GM23338 (cell line): Measurements from ENCODE around the gene TTYH3. TPM values are rescaled to one million over a fixed set of nuclear protein-coding genes. Genes with fewer than 3 reads are reported as not detected.

Source experiments
- ATAC-seq: fragments of 200-7000 bp; cut with Tn5 transposase; 3 replicates; pipeline ENCODE4 v1.9.1; 2020
- DNase-seq: peaks from one replicate; pipeline ENCODE4 v3.0.0-alpha.2; 2015; ENCODE audit warnings: low spot score
- H2AFZ ChIP-seq: fragments of 200-600 bp; sonication (generic); 2 replicates; pipeline ENCODE4 v1.8.0; 2016; ENCODE audit warnings: antibody characterized with exemption, mild to moderate bottlenecking, moderate library complexity
- H3F3A ChIP-seq: fragments of 200-600 bp; sonication (generic); replicated peaks from 2 replicates; pipeline ENCODE4 v1.8.0; 2017; ENCODE audit warnings: antibody characterized with exemption, mixed run types, low read depth
- H3K27ac ChIP-seq: fragments of 200-600 bp; sonication (generic); 2 replicates; pipeline ENCODE4 v1.6.1; 2016; ENCODE audit warnings: low read depth
- H3K27me3 ChIP-seq: fragments of 200-600 bp; sonication (generic); 2 replicates; pipeline ENCODE4 v1.8.0; 2016; ENCODE audit warnings: mild to moderate bottlenecking, mixed run types, moderate library complexity; ENCODE audit not compliant: insufficient read depth
- H3K36me3 ChIP-seq: fragments of 200-600 bp; sonication (generic); 2 replicates; pipeline ENCODE4 v1.8.0; 2016; ENCODE audit warnings: mild to moderate bottlenecking; ENCODE audit not compliant: insufficient read depth
- H3K4me1 ChIP-seq: fragments of 200-600 bp; sonication (generic); 2 replicates; pipeline ENCODE4 v1.8.0; 2016; ENCODE audit warnings: mild to moderate bottlenecking, moderate library complexity; ENCODE audit not compliant: insufficient read depth
- H3K4me2 ChIP-seq: fragments of 200-600 bp; sonication (generic); 2 replicates; pipeline ENCODE4 v1.7.1; 2017; ENCODE audit warnings: mixed run types
- H3K4me3 ChIP-seq: fragments of 200-600 bp; sonication (generic); 2 replicates; pipeline ENCODE4 v1.6.1; 2016; ENCODE audit warnings: mixed run types
- H3K79me2 ChIP-seq: fragments of 200-600 bp; sonication (generic); replicated peaks from 2 replicates; pipeline ENCODE4 v1.8.0; 2017; ENCODE audit warnings: mild to moderate bottlenecking; ENCODE audit not compliant: insufficient read depth
- H3K9me2 ChIP-seq: fragments of 200-600 bp; sonication (generic); 2 replicates; pipeline ENCODE4 v1.8.0; 2017; ENCODE audit not compliant: insufficient read depth
- H4K20me1 ChIP-seq: fragments of 200-600 bp; sonication (generic); replicated peaks from 2 replicates; pipeline ENCODE4 v1.8.0; 2017; ENCODE audit warnings: mild to moderate bottlenecking; ENCODE audit not compliant: insufficient read depth
- H3K27ac Mint-ChIP-seq: 2 replicates; pipeline ENCODE4 v1.8.0; 2020; ENCODE audit warnings: inconsistent platforms, mild to moderate bottlenecking, moderate library complexity, mixed read lengths
- H3K27me3 Mint-ChIP-seq: 3 replicates; pipeline ENCODE4 v1.8.0; 2022; ENCODE audit warnings: low read depth, mild to moderate bottlenecking, moderate library complexity, mixed read lengths, inconsistent platforms; ENCODE audit not compliant: insufficient read depth, poor library complexity
- H3K36me3 Mint-ChIP-seq: 3 replicates; pipeline ENCODE4 v1.8.0; 2021; ENCODE audit warnings: low read depth, mild to moderate bottlenecking, inconsistent platforms, moderate library complexity, mixed read lengths
- H3K4me1 Mint-ChIP-seq: 3 replicates; pipeline ENCODE4 v1.8.0; 2020; ENCODE audit warnings: mild to moderate bottlenecking, inconsistent platforms, mixed read lengths
- H3K4me3 Mint-ChIP-seq: 3 replicates; pipeline ENCODE4 v1.8.0; 2021; ENCODE audit warnings: moderate library complexity, mild to moderate bottlenecking, inconsistent platforms, mixed read lengths
- H3K9me3 Mint-ChIP-seq: 3 replicates; pipeline ENCODE4 v1.8.0; 2020; ENCODE audit warnings: moderate library complexity, mild to moderate bottlenecking, inconsistent platforms, mixed read lengths
- CREB1 ChIP-seq: fragments of 250-450 bp; sonication (Bioruptor Pico); IDR thresholded peaks from 2 replicates; pipeline ENCODE4 v1.5.0; 2020; ENCODE audit warnings: low read depth, mild to moderate bottlenecking, moderate library complexity
- ZNF114 ChIP-seq: fragments of 250-450 bp; sonication (Bioruptor Pico); IDR thresholded peaks from 2 replicates; pipeline ENCODE4 v1.5.0; 2020; ENCODE audit warnings: mild to moderate bottlenecking, moderate library complexity
- polyA plus RNA-seq: library from polyadenylated mRNA; unstranded; fragments of >200 nt; fragmentation: Nextera tagmentation; extraction: Ambion mirVana; gene quantifications from 2 replicates; pipeline ENCODE4 v1.2.1, GENCODE V29; 2016
- total RNA-seq: library from RNA; depleted of rRNA; stranded (reverse); fragments of >200 nt; shearing (Covaris generic); gene quantifications from 2 replicates; pipeline ENCODE4 v1.2.3, GENCODE V29; 2014
- TF ChIP-seq, protein P1 (sequence below), 2 experiments: fragments of 200-600 bp in 1 of 2; sonication (generic) in 1 of 2; conservative IDR thresholded peaks; 2 replicates each; pipeline versions ENCODE4 v1.5.1 to v1.6.1; 2016 to 2017; ENCODE audit warnings: antibody characterized with exemption in 2 of 2, low read depth in 2 of 2, mild to moderate bottlenecking in 2 of 2, moderate library complexity in 1 of 2
- TF ChIP-seq, protein P2 (sequence below): IDR thresholded peaks from 2 replicates; pipeline ENCODE4 v1.6.1; 2016; ENCODE audit warnings: antibody characterized with exemption
- TF ChIP-seq, protein P3 (sequence below): IDR thresholded peaks from one replicate; pipeline ENCODE4 v1.6.1; 2018; ENCODE audit warnings: antibody characterized with exemption; ENCODE audit not compliant: unreplicated experiment

The TTYH3 gene
- total and polyA plus RNA-seq, 2 experiments from 2014 or later: 59.6 to 126 TPM

- H3K4me1 Mint-ChIP-seq: peaks cover 7% of the 10 kb centered on the region
Measured at GRCh38 chr7:2650451-2650850, 18.7 kb downstream of the TTYH3 start.

GRCh38 chr7:2651336-2651735 is 19.6 kb downstream of the TTYH3 start:
- Histone ChIP-seq H3K27me3 (no peaks in the 10 kb centered on the region), H3K79me2 (no peaks in the 10 kb centered on the region; the same call in 1 of the 2 replicates), H4K20me1 (no peaks in the 10 kb centered on the region), H3K27ac (no peak overlapping the region), H3K4me1 (peaks cover 4% of the 10 kb centered on the region; the same call in 1 of the 2 replicates), H3K36me3 (peaks cover 6% of the 10 kb centered on the region; the same call in 1 of the 2 replicates), H2AFZ (no peak overlapping the region), H3F3A (0 out of 2 replicates have a peak, but pooled peaks cover 4% of the 10 kb centered on the region), H3K9me2 (no peaks in the 10 kb centered on the region), H3K4me2 (no peak overlapping the region), H3K4me3 (no peak overlapping the region)
- ATAC-seq (peak; percentile 11), DNase-seq (peak; percentile 79)
- Mint-ChIP-seq H3K36me3 (peaks cover 39% of the 10 kb centered on the region), H3K27me3 (peaks cover 12% of the 10 kb centered on the region), H3K9me3 (no peaks in the 10 kb centered on the region), H3K27ac (no peak overlapping the region), H3K4me1 (peaks cover 3% of the 10 kb centered on the region; the same call in 2 of the 3 replicates), H3K4me3 (no peak overlapping the region)
- TF ChIP-seq, protein P1, sequence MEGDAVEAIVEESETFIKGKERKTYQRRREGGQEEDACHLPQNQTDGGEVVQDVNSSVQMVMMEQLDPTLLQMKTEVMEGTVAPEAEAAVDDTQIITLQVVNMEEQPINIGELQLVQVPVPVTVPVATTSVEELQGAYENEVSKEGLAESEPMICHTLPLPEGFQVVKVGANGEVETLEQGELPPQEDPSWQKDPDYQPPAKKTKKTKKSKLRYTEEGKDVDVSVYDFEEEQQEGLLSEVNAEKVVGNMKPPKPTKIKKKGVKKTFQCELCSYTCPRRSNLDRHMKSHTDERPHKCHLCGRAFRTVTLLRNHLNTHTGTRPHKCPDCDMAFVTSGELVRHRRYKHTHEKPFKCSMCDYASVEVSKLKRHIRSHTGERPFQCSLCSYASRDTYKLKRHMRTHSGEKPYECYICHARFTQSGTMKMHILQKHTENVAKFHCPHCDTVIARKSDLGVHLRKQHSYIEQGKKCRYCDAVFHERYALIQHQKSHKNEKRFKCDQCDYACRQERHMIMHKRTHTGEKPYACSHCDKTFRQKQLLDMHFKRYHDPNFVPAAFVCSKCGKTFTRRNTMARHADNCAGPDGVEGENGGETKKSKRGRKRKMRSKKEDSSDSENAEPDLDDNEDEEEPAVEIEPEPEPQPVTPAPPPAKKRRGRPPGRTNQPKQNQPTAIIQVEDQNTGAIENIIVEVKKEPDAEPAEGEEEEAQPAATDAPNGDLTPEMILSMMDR (conservative IDR thresholded peaks at IDR 0.05; ENCODE audit: low read depth in 2 of 2): peak; percentile 32 to 63; a peak in 3 of 4 replicates
- no peak for TF ChIP-seq CREB1 (CRISPR knock-in tag)

More at GRCh38 chr7:2650451-2650850, 18.7 kb downstream of the TTYH3 start:
- Histone ChIP-seq H2AFZ (no peak overlapping the region), H3F3A (0 out of 2 replicates have a peak, but pooled peaks cover 4% of the 10 kb centered on the region), H3K4me1 (peaks cover 9% of the 10 kb centered on the region), H3K4me2 (no peak overlapping the region), H3K27me3 (no peaks in the 10 kb centered on the region), H4K20me1 (no peaks in the 10 kb centered on the region), H3K9me2 (no peaks in the 10 kb centered on the region), H3K36me3 (peaks cover 6% of the 10 kb centered on the region; the same call in 1 of the 2 replicates), H3K79me2 (no peaks in the 10 kb centered on the region; the same call in 1 of the 2 replicates), H3K27ac (no peak overlapping the region), H3K4me3 (no peak overlapping the region)
- ATAC-seq (no peak), DNase-seq (no peak)
- peak overlapping the region; percentile 15; the same call in 1 of the 2 replicates for H3K27ac Mint-ChIP-seq
- H3K36me3 Mint-ChIP-seq: peaks cover 36% of the 10 kb centered on the region
- TF ChIP-seq, protein P1 (conservative IDR thresholded peaks at IDR 0.05; ENCODE audit: low read depth in 2 of 2): no peak
- TF ChIP-seq, protein P2, sequence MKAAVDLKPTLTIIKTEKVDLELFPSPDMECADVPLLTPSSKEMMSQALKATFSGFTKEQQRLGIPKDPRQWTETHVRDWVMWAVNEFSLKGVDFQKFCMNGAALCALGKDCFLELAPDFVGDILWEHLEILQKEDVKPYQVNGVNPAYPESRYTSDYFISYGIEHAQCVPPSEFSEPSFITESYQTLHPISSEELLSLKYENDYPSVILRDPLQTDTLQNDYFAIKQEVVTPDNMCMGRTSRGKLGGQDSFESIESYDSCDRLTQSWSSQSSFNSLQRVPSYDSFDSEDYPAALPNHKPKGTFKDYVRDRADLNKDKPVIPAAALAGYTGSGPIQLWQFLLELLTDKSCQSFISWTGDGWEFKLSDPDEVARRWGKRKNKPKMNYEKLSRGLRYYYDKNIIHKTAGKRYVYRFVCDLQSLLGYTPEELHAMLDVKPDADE: no peak
- TF ChIP-seq ZNF114 (CRISPR knock-in tag): no peak
- TF ChIP-seq, protein P3, sequence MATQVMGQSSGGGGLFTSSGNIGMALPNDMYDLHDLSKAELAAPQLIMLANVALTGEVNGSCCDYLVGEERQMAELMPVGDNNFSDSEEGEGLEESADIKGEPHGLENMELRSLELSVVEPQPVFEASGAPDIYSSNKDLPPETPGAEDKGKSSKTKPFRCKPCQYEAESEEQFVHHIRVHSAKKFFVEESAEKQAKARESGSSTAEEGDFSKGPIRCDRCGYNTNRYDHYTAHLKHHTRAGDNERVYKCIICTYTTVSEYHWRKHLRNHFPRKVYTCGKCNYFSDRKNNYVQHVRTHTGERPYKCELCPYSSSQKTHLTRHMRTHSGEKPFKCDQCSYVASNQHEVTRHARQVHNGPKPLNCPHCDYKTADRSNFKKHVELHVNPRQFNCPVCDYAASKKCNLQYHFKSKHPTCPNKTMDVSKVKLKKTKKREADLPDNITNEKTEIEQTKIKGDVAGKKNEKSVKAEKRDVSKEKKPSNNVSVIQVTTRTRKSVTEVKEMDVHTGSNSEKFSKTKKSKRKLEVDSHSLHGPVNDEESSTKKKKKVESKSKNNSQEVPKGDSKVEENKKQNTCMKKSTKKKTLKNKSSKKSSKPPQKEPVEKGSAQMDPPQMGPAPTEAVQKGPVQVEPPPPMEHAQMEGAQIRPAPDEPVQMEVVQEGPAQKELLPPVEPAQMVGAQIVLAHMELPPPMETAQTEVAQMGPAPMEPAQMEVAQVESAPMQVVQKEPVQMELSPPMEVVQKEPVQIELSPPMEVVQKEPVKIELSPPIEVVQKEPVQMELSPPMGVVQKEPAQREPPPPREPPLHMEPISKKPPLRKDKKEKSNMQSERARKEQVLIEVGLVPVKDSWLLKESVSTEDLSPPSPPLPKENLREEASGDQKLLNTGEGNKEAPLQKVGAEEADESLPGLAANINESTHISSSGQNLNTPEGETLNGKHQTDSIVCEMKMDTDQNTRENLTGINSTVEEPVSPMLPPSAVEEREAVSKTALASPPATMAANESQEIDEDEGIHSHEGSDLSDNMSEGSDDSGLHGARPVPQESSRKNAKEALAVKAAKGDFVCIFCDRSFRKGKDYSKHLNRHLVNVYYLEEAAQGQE: no peak
- H3K9me3 Mint-ChIP-seq: no peaks in the 10 kb centered on the region
- H3K27me3 Mint-ChIP-seq: peaks cover 18% of the 10 kb centered on the region
- no peak overlapping the region for H3K4me3 Mint-ChIP-seq
